GM18951 (cell line): ENCODE data around the gene RINT1.
A peak's percentile ranks its signal among the peaks of the same experiment; 100 is the strongest.
"Not testable (repeated sequence)": the region's sequence is repeated elsewhere in the genome, so short reads cannot be mapped to it uniquely, and the experiment has no call there.

Experiments
- POLR2A ChIP-seq: IDR thresholded peaks from 4 replicates; pipeline ENCODE4 v1.6.1; 2011; ENCODE audit warnings: mild to moderate bottlenecking; ENCODE audit not compliant: insufficient read length, insufficient read depth; ENCODE audit errors: extremely low read depth
- in situ Hi-C: fragments of 300-500 bp; cut with MboI; formaldehyde crosslinking; loops from one replicate; pipeline ENCODE4 v1.12.0; 2022; ENCODE audit warnings: low sequenced_read_pairs, mixed read lengths, inconsistent platforms; ENCODE audit not compliant: unreplicated experiment

Gene RINT1

DNA sequence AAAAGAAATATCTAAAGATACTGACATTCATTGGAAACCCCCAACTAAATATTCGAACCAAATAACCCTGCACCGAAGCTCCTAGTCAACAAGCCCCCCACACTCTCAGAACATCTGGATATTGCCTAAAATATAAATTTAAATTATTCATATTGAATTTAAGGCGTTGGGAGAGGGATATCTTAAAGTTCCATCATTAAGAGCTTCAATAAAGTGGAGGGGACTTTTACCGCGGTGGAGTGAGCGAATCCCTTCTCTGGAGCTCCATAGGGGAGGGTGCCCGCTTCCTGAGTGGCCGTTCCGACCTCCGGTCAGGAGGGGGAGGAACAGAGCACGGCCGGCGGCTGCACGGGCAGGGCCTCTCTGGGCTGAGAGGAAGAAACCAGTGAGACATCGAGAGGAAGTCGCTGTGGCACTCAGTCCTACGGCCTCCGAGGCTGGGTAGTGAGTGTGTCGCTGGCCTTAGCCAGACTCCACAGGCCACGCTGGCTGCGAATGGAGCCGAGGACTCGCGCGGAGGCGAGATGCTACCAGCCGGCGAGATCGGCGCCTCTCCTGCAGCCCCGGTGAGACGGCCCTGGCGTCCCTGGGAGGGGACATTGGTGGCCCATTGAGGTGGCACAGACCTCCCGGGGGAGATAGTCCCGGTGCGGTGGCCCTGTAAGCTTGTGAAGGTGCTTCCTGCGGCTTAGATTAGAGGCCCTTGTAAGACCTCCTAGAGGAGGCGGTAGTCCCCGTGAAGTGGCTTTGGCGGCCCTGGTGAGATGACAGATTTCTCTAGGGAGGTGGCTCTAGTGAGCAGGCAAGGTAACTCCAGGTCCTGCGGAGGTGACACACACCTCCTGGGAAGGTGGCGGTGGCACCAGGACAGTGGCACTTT, at the start of gene RINT1:
Gene RINT1 (plus strand): TSS at position 410 of the 880 bp plus-strand sequence. CDS start 115 bp downstream, at position 525.
- in situ Hi-C loops: no loop called here
- peak; percentile 99 for TF ChIP-seq POLR2A

DNA sequence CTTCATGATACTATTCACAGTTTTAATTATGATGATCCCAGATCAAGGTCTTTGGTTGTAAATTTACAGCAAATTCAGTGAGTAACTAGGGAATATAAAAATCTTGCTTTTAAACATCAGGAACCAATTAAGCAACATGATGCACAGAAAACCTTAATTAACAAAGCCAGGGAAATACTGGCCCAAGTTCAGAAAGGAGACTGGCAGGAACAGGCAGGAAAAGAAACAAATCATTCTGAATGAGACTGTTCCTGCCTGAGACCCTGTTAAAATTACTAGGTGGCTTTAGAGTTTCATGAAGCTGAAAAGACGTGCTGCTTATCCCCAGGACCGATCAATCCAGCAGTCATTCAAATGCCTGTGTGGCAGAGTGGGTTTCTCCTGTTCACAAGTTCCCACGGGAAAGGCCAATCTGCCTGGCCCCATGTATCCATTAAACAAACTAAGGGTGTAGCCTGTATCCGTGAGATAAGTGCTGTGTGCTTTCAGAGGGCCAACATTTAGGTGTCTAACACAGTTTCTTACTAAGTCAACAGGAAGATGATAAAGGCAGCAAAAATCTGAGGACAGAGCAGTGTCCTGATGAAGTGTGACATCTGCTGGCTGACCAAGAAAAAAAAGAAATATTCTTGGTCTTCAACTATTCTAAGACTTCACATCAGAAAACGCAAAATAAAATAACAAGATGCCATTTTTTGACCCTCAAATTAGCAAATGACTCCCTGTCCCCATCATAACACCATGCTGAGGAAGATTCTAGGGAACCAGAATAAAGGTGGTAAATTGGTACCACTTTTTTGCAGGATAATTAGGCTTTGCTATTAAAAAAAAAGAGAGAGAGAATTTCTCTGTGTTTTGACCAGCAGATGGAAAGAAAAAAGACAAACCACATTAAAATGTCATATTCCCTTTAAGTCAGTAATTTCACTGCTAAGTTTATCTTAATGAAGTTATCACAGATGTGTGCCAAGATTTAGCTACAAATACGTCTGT, 44.1 kb upstream of the RINT1 start:
- TF ChIP-seq POLR2A: no peak
- in situ Hi-C loops: no loop called here

DNA sequence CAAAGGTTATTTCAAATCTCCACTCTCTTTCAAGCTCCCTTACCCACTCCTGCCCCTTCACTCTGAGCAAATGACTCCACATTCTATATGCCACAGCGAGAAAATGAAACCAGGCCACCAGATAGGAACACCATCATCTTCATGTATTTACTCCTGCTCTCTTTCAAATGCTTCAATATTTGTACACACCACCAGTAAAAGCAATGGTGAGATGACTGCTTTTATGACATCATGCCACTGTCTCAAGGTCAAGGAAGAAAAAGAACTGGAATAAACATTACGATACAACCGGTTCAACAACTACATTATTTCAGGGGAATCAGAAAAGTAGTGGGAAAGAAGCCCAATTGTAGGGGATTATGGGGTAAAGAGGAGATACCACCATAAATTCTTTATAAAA, 42.6 kb upstream of the RINT1 start:
- in situ Hi-C loops: no loop called here

DNA sequence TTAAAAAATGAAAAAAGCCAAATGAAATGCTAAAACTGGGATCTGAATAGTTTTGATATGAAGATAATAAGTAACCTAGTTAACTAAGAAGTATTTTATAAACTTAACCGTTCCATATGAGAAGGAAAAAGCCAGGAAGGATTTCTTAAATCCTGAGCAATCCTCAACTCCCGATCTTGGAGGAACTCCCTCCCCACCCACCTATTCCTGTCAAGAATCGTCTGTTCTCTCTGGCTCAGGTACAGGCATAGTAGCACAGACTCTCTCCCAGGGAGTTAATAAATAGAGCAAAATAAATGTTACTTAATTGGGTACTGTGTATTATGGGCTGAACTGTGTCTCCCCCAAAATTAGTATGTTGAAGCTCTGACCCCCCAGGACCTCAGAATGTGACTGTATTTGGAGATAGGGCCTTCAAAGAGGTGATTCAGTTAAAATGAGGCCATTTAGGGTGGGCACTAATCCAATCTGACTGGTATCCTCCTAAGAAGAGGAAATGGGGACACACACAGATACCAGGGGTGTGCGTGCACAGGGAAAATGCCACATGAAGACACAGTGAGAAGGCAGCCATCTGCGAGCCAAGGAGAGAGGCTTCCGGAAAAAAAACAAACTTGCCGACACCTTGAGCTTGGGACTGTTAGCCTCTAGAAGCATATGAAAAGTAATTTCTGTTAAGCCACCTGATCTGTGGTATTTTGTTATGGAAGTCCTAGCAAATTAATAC, 38.6 kb upstream of the RINT1 start:
- no peak for TF ChIP-seq POLR2A
- in situ Hi-C loops: no loop called here

More for the DNA sequence above, 42.6 kb upstream of the RINT1 start:
- no peak for TF ChIP-seq POLR2A

DNA sequence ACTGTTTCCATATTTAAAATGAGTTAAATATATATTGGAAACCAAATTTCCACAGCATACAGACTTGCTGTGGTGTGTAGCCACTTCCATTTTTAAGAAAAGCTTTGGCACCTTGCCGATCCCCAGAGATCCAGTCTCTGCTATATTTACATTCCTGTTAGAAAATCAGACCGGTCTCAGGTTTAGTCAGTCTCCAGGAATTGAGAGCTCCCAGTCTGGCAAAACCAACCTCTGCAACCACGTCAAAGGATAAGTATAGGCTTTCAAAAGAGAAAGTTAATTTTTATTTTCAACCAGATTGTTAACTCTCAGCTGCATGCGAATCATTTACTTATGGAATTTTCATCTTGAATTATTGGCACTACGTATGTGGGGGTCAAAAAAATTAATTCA, 38.1 kb upstream of the RINT1 start:
- in situ Hi-C loops: no loop called here
- TF ChIP-seq POLR2A: no peak

GRCh38 chr7:105496521-105496920, 35.5 kb upstream of the RINT1 start:
- in situ Hi-C loops: no loop called here

DNA sequence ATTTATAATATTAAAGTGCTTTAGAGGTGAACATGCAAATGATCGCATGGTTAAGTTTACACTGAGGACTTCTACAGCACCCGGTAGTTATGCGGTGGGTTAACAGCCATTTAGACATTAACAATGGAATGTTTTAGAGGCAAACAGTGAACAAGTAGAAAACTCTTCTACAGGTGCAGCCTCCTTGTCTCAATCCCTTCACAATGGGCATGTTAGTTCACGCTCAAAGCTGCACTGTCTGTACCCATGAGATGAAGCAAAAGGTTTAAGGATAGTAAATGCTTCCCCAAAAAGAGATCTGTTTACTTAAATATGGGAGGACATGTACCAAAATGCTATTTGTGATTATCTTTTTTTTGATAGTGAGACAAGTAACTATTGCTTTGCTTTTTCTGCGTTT, 35.0 kb upstream of the RINT1 start:
- TF ChIP-seq POLR2A: no peak
- in situ Hi-C loops: no loop called here

More at GRCh38 chr7:105496521-105496920, 35.5 kb upstream of the RINT1 start:
- TF ChIP-seq POLR2A: no peak

DNA sequence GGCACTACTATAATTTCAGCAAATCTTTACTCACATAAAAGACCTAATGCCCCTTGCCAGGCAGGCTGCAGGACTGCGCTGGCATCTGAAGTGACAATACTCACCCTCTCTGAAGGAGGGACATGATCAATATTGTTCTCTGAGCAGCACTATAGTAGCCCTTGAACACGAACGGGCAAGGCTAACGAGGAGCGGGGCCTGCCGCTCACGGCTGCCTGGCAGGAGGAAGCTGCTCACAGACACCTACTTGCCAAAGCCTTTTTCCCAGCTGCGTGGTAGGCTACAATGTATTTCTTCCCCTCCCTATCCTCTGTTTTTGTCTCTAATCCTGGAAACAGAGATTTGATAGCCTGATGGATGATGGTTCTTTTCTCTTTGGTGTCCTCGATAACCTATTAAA, 29.8 kb upstream of the RINT1 start:
- TF ChIP-seq POLR2A: no peak
- in situ Hi-C loops: no loop called here

DNA sequence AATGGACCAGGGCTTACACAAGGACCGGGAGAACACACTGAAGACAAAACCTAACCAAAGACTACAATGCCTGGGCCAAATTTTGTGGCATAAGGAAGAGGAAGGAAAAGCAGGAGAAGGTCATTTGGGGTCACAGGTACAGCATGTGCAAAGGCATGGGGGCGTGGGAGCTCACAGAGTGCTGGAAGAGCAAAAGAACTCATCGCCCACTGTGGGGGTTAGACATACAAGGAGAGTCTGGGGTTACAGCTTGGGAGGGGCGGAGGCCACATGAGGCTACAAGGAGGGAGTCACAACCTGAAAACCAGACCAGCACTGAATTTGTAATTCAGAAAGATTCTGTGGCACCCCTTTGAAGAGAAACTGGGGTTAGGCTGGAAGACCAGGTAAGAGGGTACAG, 19.6 kb upstream of the RINT1 start:
- in situ Hi-C loops: no loop called here

DNA sequence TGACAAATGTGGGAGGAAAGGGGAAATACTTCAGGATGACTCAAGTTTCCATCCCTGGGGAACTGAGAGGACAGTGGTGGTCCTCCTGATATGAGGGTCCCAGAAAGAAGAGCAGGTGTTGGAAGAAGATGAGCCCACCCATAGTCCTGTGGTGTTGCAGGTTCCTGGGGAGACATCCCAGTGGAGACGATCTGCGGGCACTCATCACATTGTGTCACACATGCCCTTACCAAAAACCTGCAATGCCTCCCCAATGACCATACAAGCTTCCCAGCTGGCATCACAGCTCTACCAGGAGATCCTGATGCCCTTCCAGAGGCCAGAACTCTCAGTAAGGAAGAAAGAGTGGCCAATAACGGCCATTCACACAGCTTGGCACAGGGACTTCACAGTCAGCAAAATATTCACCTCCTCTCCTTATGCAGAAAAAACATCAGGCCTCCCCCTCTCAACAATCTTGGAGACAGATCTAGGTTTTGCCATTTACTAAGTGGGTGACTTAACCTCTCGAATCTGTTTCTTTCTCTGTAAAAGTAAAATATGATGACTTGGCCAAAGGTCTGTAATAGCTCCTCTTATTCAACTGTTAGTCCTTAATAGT, 19.0 kb upstream of the RINT1 start:
- no peak for TF ChIP-seq POLR2A
- in situ Hi-C loops: no loop called here

More for the DNA sequence above, 19.6 kb upstream of the RINT1 start:
- TF ChIP-seq POLR2A: no peak

DNA sequence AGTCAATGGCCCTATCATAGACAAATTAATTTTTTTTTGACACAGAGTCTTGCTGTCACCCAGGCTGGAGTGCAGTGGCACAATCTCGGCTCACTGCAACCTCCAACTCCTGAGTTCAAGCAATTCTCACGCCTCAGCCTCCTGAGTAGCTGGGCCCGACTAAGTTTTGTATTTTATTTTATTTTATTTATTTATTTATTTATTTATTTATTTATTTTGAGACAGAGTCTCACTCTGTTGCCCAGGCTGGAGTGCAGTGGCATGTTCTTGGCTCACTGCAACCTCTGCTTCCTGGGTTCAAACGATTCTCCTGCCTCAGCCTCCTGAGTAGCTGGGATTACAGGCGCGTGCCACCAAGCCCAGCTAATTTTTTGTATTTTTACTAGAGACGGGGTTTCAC, 16.4 kb upstream of the RINT1 start:
- in situ Hi-C loops: not testable (repeated sequence)

GRCh38 chr7:105519353-105519752, 12.6 kb upstream of the RINT1 start:
- in situ Hi-C loops: no loop called here

DNA sequence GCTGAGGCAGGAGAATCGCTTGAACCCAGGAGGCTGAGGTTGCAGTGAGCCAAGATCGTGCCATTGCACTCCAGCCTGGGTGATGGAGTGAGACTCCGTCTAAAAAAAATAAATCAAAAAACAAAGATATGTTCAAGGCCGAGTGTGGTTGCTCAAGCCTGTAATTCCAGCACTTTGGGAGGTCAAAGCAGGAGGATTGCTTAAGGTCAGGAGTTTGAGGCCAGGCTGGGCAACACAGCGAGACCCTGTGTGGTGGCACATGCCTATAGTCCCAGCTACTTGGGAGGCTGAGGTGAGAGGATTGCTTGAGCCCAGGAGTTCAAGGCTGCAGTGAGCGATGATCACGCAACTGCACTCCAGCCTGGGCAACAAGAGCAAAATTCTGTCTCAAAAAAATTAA, 11.4 kb upstream of the RINT1 start:
- in situ Hi-C loops: not testable (repeated sequence)

More at GRCh38 chr7:105519353-105519752, 12.6 kb upstream of the RINT1 start:
- TF ChIP-seq POLR2A: no peak
